ENCODE results near the gene CHN1.

CHN1 gene

DNA sequence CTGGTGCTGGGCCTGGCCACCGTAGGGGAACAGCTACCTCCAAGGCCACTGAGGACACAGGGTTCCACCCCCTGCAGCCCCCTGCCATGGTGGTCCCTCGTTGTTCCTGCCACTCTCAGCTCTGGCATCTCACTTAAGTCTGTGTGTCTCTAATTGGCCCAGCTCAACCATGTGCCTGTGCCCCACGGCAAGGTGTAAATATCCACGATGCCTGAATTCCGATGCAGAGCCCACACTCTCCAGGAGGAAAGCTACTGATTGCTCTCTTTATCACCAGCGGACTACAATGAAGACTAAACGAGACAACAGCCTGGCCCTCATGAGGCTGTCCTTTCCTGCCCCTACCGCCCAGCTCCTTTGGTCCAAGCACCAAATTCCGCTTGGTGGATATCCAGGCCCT lies 223.9 kb downstream of the CHN1 start:
- DNase-seq, result no peak

DNA sequence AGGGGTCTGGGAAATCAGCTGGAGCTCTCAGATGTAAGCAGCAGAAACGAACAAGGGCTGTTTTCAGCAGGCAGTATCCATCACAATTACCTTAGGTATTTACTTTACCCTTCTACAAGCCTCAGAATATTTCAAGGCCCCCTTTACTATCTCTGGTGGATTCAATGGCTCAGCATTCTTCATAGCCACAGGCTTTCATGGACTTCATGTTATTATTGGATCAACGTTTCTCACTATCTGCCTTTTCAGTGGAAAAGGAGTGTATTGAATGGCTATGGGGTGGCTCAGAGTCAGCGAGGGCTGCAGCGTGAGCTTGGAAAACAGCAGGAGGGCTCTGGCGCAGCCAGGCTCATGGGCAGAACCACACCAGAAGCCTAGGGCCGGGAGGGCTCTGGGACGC lies 224.3 kb downstream of the CHN1 start:
- no peak for DNase-seq

DNA sequence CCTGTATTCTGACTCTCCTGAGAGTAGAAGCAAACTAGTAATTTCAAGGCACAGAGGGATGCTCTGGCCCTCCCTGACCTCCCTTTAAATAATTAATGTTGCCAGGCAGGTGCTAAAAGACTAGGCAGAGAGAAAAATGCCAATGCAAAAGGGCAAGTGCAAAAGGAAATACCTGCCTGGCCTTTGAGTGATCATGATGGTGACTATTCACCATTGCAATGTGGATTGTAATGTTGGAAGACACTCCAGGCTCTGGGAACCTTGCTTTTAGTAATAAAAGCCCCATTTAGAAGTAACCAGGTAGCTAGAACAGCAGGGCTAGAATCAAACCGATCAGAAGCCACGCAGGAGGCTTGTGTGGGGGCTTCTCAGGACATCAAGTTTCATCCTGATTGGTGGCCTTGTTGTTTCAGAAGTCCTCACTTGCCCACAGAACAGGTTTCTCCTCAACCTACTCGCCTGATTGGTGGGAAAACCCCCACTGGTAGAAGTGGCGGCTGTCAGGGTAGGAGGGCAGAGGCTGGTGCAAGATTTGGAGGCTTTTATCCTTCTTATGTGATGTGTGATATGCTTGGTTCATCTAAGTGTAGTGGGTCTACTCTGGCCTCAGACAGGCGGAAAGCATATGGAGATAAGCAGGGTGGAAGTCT lies 224.9 kb downstream of the CHN1 start:
- no peak for DNase-seq

DNA sequence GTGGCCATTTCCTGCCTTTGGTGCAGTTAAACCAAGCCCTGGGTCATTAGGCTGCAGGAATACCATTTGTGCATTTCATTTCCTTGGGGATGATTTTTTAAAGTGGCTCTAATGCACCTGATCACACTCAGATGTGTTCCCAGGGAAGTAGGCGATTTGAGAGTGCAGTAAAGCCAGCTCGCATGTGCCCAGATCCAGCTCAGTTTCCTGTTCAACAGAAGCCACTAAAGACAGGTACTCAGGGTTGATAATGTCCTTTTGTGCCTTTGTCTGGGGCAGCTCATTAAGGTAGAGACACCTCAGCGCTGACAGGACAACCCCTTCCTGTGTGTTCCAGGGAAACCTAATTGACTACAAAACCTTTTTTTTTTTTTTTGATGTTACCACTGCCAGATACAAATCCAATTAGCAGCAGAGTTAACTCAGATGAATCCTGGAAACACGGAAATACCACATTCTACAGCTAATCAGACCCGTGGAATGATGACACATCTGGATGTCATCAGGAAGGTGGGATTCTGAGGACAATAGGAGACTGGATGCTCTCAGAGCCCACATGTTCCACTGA lies 225.7 kb downstream of the CHN1 start:
- DNase-seq, result no peak

DNA sequence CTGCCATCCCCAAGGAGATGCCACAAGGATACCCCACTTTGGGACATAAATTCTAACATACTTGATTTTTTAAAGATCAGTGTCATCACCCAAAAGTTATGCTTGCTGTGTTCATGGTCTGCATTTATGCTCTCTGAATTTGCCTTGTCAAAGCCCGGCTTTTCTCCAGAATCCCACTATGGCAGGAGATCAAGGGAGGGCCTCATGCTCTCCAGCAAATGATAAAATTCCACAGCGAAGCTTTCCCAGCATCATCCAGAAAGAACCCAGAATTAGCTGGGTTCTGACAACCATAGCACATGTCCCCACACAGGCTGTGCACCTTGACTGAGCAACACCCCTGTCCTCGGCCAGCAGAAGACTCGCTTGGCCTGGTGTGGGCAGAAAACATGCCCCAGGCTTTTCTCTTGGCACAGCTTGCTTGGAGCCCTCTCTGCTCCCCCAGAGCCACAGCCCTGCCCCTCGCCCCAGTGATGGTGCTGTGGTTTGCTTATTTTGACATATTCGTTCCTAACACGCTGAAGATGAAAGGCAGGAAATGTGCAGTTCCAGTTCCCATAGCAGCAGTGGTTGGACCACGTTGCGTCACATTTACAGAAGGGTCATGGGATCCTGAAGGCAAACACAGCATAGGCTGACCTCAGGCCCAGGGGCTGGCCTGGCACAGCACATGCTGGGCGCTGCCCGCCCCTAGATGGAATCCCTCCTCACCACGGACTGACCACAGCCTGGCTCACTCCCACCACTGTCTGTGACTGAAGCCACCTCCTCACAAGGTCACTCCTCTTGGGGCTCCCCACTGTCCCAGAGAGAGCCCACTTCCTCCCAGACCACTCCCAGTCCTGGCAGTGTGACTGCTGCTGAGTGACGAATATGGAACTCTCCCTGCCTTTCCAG lies 226.8 kb downstream of the CHN1 start:
- DNase-seq, result peak; percentile 65

DNA sequence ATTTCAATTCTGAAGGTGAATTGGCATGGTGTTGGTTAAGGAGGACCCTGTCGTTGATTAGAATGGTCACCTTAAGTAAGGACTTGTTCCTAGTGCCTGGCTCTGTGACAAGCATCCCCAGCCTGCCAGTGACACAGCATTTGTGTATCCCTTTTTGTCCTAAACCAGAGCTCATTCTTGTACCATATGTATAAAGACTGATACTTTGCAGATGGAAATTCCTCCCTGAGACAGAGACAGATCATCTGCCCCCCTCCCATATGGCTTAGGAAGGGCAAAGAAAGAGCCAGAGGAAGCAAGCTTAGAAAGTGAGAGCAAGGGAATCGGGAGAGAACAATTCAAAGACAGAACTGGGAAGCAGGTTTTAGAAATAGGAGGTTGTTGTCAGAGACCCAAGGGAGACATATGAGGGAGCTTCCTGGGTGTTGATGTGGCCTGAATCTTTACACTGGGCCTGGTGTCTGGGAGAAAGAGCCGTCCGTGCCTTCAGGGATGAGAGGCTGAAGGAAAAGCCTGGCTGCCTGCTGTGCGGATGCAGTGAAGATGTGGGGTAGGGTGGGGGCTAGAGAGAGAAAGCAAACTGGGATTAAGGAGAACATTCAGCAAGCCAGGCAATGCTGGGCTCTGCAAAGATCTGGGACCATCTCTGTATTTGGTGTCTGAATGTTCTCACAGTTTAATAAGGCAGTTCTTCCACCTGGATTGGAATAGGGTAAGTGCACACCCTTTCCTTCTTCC lies 227.7 kb downstream of the CHN1 start:
- no peak for DNase-seq

DNA sequence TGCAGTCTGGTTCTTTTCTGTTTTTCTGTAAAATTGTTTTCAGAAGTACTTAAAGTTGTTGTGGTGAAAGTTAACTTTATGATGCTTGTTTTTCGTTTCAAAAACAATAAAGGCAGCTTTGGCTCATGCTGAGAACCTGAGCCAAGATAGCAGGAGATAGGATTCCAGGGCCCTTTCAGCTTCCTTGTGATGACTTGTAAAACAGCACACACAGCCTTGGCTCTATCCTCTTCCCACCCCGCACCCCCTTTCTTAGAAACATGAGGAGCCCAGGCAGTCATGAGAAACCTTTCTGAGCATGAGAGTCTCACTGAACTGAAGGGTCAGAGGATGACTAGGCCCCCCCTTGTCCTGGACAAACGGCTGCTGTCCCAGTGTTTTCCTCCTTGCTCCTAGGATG lies 228.5 kb downstream of the CHN1 start:
- DNase-seq, result no peak

DNA sequence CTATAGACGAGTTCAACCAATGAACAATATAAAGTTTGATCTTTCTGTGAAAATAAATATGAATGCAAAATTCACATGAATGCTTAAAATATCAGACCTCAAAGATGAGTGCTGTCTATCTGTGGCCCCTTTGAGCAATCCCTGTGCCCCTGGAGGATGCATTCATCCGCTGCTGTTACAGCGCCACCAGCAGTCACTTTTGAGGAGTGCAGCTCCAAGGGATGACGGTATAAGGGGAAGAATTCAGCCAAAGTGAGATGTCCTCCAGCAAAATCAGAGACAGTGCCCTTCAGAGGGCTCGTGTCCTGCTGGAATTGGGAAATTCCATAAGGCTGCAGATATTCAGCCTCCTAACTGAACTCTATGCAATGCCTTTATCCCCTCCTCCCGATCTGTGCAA lies 229.0 kb downstream of the CHN1 start:
- no peak for DNase-seq

DNA sequence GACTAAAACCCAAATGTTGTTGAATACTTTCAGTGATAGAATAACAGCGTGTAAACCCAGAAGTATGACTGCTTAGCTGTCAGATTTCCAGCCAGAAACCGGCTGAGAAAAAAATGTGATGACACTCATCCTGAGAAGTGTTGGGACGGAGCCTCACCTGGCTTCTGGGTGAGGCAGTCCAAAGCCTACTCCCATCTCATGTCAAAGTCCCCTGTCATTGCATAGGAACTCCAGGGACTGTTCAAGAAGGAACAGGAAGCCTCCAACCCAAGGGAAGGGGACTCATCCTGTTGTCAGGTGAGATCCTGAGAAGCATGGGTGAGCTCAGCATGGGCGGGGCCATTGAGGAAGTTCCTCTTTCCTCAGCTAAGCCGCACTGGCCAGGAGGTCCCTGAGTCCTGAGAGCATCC lies 229.6 kb downstream of the CHN1 start:
- DNase-seq, result peak; percentile 11

DNA sequence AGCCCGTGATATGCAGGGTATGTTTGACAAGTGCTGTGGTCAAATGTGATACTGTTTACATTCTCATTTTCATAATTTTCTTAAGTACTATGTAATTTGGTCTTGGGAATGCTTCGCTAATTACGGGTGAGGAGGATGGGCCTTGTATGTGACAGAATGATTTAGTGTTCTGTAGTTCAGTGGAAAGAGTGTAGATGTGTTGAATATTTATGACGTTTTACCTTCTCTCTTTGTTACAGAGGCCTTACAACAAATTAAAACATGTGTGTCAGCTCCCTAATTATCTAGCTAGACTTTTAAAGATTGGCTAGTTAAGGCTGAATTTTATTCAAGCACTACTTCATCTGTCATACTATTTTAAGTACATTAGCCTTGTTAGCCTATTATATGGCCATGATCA lies 230.3 kb downstream of the CHN1 start:
- DNase-seq, result no peak

DNA sequence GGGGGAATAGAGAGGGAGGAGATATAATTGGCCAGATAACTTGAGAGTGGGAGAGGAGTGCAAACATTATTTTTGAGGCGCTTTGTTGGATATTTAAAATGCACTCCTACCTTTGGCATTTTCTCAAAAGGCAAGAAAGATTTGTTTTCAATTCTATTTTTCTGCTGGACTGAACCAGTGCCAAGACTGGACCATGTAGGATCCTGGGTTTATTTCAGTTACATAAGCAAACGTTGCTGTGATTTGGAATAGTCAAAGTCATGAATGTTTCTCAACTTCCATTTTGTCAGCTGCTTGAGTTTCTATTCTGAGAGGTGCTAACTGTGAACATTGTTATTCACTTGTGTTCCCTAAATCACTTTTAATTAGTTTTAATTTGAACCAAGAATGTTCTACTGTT lies 232.0 kb downstream of the CHN1 start:
- DNase-seq, result no peak

DNA sequence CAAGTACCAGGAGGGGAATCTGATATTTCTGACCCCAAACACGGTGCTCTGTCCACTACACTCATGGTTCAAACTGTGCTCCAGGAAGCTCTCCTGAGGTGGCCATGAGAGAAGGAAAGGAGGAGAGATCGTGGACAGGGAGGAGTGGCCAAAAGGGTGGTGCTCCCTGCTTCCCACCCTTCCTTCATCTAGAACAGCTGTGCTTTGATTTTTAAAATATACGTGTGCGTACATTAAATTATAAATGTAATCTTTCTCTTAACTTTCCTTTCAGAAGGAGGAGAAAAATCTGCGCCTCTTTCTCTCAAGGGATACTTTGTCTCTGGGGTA lies 232.7 kb downstream of the CHN1 start:
- DNase-seq, result no peak

DNA sequence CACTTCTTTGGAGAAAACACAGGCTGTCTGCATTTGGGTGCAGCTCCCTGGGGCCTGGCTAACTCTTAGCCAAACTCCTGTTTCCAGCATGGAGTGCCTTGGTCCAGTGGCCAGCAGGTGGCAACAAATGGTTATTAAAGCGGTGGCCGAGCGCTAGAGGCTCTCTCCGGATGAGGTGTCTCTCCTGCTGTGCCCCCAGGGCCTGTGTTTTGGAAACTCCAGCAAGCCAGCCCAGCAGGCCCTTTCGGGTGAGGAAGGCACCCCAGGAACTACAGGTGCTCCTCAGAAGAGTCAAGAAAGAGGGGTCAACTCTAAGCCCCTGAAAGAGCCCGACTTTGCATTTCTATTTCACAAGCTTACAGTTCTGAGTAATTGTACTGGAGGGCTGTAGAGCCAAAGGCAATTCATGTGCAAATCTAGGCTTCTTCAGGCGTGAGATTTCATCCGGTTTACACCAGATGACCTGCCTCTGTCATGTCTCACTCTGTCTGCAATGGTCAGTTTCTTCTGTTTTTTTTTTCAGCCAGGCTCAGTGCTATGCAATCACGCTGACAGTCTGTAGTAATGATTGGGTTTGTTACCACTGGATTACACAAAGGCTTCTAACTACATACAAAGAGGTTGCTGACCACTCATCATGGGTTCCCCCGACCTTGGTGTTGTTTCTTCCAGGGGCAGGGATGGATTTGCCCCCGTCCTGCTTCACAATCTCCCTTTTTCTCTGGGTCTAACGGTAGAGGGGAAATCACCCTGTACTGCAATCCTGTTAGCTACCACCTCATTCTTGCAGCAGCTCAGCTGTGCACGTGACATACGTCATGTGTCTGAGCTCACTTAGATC lies 233.3 kb downstream of the CHN1 start:
- DNase-seq, result peak; percentile 85

DNA sequence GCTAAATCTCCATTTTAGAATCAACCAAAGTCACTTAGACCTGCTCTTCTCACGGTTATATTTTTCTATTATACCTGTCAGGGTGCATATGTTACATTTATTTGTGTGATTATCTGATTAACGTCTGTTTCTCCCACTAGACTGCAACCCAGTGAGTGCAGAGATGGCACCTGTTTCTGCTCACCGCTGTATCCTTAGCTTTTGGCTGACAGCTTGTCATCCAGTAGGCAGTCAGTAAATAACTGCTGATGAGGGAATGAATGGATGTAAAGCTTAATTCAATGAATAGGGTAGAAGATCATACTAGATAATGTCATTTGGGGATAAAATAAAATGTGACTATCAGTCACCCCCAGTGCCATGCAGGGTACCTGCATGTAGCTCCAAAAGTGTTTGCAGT lies 234.0 kb downstream of the CHN1 start:
- no peak for DNase-seq

DNA sequence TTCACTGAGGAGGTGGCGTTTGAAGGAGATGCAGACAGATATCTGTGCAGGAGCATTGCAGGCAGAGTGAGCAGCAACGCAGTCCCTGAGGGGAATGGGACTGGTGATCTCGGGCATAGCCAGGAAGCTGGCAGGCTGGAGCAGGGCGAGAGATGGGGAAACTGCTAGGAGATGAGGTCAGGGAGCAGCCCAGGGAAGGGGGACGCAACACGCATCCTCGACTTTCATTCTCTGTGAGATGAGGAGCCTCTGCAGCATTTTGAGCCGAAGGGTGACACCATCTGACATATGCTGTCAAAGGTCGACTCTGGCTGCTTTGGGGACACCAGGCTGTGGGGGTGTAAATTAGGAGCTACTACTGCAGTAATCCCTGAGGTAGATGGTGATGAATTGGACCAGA lies 236.6 kb downstream of the CHN1 start:
- no peak for DNase-seq

DNA sequence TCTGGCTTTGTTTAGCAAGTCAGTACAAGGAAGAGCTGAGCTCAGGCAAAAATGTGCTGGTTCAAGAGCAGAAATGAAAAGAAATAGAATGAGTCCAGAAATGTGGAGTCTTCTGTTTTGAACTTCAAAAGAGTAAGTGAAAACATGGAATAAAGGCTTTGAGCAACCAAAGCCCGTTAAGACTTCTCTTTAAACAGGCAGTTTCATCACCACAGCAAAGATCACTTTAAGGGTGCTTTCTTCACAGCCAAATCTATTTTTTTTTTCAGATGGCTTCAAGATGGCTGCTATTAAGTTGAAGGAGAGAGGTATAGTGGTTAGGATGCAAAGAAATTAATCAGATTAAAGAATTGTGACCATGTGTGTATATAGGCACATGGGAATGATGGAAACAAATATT lies 238.9 kb downstream of the CHN1 start:
- DNase-seq, result no peak

DNA sequence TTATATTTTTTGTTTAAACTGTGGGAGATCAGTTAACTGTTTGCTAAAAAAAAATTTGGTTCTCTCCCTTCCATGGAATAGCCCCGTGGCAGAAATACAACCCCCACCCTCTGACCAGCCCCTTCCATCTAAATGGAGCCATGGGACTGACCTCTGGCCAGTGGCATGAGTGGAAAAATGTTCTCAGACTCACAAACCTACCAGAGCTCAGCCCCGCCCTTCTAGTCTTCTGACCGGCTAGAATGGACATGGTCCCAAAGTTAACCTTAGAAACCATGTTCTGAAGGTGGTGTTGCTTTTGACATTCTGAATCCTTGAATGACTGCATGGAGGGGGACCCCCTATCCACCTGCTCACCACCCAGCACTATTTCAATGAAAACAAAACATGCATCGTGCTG lies 239.6 kb downstream of the CHN1 start:
- no peak for DNase-seq

DNA sequence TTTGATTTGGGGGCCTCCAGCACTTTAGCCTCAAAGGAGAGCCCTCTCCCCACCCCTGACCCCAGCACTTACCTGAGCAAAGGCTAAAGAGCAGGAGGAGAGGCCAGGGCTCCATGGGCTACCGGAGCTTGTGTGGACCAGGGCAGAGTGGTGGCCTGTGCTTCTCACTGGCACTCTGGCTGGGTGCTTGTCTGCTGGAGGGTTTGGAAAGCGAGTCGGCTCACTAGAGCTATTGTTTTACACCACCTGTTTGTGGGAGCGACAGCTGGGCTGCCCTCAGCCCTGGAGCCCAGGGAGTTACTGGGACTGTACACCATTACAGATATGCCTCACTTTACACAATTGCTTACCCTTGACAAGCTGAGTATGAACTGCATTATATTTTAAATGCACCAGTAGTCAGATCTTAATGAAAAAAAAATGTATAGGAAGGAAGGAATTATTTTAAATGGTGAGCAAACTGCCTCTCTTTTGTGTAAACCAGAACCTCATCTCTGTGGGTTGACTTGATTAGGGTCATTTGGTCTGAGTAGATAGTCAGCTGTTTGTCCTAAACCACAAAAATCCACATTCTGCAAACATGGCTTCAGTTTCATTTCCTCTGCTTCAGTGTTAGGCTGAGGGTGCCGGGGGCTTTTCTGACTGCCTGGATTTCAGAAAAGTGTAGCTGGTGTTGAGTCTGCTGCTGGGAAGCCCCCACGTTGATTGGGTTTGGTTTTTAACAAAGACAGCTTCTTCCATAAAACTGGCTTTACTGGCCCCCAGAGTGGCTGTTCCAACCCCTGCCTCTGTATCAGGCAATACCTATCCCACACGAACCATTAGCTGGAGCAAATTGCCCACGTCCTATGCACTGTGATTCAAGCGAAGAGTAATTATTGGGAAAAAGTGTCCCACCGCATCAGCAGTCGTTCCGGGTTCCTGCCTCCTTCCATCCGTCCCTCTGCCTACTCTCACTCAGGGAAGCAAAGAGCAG lies 240.6 kb downstream of the CHN1 start, which contains the start of gene CHRNA1:
Gene CHRNA1, minus strand, starts transcription at position 193 of the 976 bp plus-strand sequence. Its CDS starts 78 bp downstream, at position 115.
- no peak for DNase-seq

DNA sequence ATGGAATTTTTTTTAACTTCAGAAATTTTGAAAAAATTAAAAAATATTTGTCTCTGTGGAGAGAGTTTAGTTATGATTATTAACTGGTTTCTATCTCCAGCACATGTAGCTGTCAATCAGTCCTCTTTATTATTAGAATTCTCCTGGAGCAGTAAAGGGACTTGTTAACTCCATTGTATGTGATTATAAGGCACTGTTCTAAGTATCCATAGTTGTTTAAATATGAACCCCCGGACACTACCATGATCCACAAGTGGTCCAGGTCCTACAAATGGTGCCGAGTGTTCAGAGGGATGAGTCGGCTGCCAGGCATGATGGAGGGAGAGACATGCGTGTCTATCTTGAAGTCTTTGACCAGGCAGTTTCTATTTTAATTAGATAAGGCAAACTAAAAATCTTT lies 241.4 kb downstream of the CHN1 start:
- DNase-seq, result no peak

DNA sequence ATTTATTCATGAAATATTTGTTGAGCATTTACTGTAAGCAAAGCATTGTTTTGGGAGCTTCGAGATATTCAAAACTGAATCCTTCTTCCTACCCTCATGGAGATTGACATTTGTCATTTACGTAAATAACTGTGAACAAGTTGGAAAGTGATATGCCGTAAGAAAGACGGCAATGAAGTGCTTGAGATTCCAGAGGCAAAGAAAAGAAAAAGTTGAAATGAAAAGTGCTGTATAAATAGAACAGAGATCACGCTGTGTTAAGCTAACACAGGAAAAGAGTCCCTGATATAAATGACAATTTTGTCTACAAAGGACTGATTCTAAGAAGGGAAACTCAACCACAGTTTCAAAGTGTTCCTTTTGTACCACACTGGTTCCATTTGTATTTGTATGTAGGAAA lies 242.7 kb downstream of the CHN1 start:
- DNase-seq, result no peak

DNA sequence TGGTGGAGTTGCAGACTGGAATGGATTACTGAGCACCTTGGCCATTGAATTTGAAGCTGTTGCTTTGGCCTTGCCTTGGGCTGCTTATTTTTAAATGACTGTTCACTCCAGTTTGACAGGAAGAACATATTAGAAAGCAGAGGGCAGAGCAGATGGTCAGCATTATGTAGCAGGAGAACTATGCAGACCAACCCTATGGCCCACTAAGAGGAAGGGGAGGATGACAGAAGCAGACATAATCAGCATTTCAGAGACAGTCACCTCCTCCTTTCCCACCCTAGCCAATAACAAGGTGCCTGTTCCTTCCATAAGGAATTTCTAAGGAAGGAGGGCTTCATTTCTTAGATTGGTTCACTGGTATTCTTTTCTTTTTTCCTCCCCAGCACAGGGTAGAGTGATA lies 243.3 kb downstream of the CHN1 start:
- no peak for DNase-seq

Data from hematopoietic multipotent progenitor cell treated with erythropoietin and hydrocortisone succinate and interleukin-3 and kit ligand, for 6 days (in vitro differentiated cells).